DOHH2 (cell line): ENCODE results near the gene MFAP5.

Experiments
- EZH2phosphoT487 ChIP-seq: fragments of 200-600 bp; sonication (generic); IDR thresholded peaks from 2 replicates; pipeline ENCODE4 v1.6.1; 2017; ENCODE audit warnings: borderline replicate concordance, mild to moderate bottlenecking, antibody characterized with exemption, low read length, moderate library complexity, mixed read lengths
- TF ChIP-seq, protein P1 (sequence below): fragments of 200-600 bp; sonication (generic); IDR thresholded peaks from one replicate; pipeline ENCODE4 v1.5.1; 2014; ENCODE audit warnings: antibody characterized with exemption, mild to moderate bottlenecking, low read depth, low read length; ENCODE audit not compliant: poor library complexity, severe bottlenecking

DNA sequence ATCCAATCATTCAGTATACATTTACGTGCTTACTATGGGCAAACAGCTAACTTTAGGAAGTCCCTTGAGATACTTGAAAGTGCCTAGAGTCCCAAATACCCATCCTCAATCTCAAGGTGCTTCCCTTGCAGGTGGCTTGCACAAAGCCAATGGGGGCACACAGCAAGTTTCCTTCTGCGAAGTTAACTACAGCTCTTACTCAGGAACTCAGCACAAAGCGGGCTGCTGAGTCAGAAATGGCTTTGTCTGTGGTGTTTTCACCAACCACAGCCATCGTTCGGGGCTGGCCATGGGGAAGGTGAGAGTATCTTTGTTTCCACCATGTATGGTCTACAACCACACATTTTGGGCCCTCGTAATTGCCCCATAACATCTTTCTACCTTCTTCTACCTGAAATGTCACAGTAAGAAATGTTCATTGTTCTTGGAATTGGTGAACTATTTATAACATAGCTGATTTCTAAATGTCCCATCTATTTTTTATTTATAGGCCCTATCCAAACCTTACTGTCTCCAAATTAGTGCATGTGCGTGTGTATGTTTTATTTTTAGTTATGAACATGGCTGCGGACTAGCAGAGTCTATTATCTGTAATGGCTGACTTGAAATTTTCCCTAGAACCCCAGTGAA is 13.9 kb downstream of the MFAP5 start:
- TF ChIP-seq, protein P1, sequence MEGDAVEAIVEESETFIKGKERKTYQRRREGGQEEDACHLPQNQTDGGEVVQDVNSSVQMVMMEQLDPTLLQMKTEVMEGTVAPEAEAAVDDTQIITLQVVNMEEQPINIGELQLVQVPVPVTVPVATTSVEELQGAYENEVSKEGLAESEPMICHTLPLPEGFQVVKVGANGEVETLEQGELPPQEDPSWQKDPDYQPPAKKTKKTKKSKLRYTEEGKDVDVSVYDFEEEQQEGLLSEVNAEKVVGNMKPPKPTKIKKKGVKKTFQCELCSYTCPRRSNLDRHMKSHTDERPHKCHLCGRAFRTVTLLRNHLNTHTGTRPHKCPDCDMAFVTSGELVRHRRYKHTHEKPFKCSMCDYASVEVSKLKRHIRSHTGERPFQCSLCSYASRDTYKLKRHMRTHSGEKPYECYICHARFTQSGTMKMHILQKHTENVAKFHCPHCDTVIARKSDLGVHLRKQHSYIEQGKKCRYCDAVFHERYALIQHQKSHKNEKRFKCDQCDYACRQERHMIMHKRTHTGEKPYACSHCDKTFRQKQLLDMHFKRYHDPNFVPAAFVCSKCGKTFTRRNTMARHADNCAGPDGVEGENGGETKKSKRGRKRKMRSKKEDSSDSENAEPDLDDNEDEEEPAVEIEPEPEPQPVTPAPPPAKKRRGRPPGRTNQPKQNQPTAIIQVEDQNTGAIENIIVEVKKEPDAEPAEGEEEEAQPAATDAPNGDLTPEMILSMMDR, result no peak
- TF ChIP-seq EZH2phosphoT487, result no peak
